ENCODE results near the gene CACNA2D3. TPM values are rescaled to one million over a fixed set of nuclear protein-coding genes. Genes with fewer than 3 reads are reported as not detected.

The CACNA2D3 gene
- total RNA-seq, 1 donor from 2014 or later = not detected

GRCh38 chr3:54681706-54682105 is 559.4 kb downstream of the CACNA2D3 start:
- H3K4me1 Mint-ChIP-seq (ENCODE audit: low read depth) = no peaks in the 10 kb centered on the region
- no peak for TF ChIP-seq CTCF (IDR thresholded peaks at IDR 0.05)
- H3K36me3 Mint-ChIP-seq (ENCODE audit: low read depth) = no peaks in the 10 kb centered on the region
- no peak overlapping the region for H3K4me3 Mint-ChIP-seq (ENCODE audit: unreplicated experiment)
- H3K27me3 Mint-ChIP-seq (ENCODE audit: low read depth) = peaks cover 1% of the 10 kb centered on the region
- DNase-seq (ENCODE audit: low spot score) = no peak
- no peak overlapping the region for H3K27ac Mint-ChIP-seq (ENCODE audit: unreplicated experiment)
- peaks cover 17% of the 10 kb centered on the region for H3K9me3 Mint-ChIP-seq (ENCODE audit: low read depth)

GRCh38 chr3:54685213-54685612 is 562.9 kb downstream of the CACNA2D3 start:
- no peak for DNase-seq (ENCODE audit: low spot score)
- H3K27ac Mint-ChIP-seq (ENCODE audit: unreplicated experiment) = no peak overlapping the region
- TF ChIP-seq CTCF (IDR thresholded peaks at IDR 0.05) = no peak
- no peaks in the 10 kb centered on the region for H3K36me3 Mint-ChIP-seq (ENCODE audit: low read depth)
- H3K4me3 Mint-ChIP-seq (ENCODE audit: unreplicated experiment) = no peak overlapping the region
- no peaks in the 10 kb centered on the region for H3K27me3 Mint-ChIP-seq (ENCODE audit: low read depth)
- no peaks in the 10 kb centered on the region for H3K4me1 Mint-ChIP-seq (ENCODE audit: low read depth)
- H3K9me3 Mint-ChIP-seq (ENCODE audit: low read depth) = peaks cover 11% of the 10 kb centered on the region

GRCh38 chr3:54691289-54691771 is 569.0 kb downstream of the CACNA2D3 start:
- peaks cover 3% of the 10 kb centered on the region for H3K27me3 Mint-ChIP-seq (ENCODE audit: low read depth)
- H3K36me3 Mint-ChIP-seq (ENCODE audit: low read depth) = no peaks in the 10 kb centered on the region
- H3K4me3 Mint-ChIP-seq (ENCODE audit: unreplicated experiment) = no peak overlapping the region
- H3K4me1 Mint-ChIP-seq (ENCODE audit: low read depth) = no peaks in the 10 kb centered on the region
- no peak overlapping the region for H3K27ac Mint-ChIP-seq (ENCODE audit: unreplicated experiment)
- no peak for TF ChIP-seq CTCF (IDR thresholded peaks at IDR 0.05)
- H3K9me3 Mint-ChIP-seq (ENCODE audit: low read depth) = no peaks in the 10 kb centered on the region
- no peak for DNase-seq (ENCODE audit: low spot score)

- no peak for TF ChIP-seq CTCF (IDR thresholded peaks at IDR 0.05)
- Mint-ChIP-seq H3K9me3 (ENCODE audit: low read depth) (no peaks in the 10 kb centered on the region), H3K4me1 (ENCODE audit: low read depth) (no peaks in the 10 kb centered on the region), H3K36me3 (ENCODE audit: low read depth) (no peaks in the 10 kb centered on the region), H3K4me3 (ENCODE audit: unreplicated experiment) (no peak overlapping the region), H3K27ac (ENCODE audit: unreplicated experiment) (no peak overlapping the region), H3K27me3 (ENCODE audit: low read depth) (peaks cover 15% of the 10 kb centered on the region)
- no peak for DNase-seq (ENCODE audit: low spot score)
Observed at GRCh38 chr3:54696313-54696712, 574.0 kb downstream of the CACNA2D3 start.

- H3K27me3 Mint-ChIP-seq (ENCODE audit: low read depth) = peaks cover 15% of the 10 kb centered on the region
- H3K4me3 Mint-ChIP-seq (ENCODE audit: unreplicated experiment) = no peak overlapping the region
- TF ChIP-seq CTCF (IDR thresholded peaks at IDR 0.05) = no peak
- H3K27ac Mint-ChIP-seq (ENCODE audit: unreplicated experiment) = no peak overlapping the region
- no peaks in the 10 kb centered on the region for H3K9me3 Mint-ChIP-seq (ENCODE audit: low read depth)
- H3K36me3 Mint-ChIP-seq (ENCODE audit: low read depth) = no peaks in the 10 kb centered on the region
- no peaks in the 10 kb centered on the region for H3K4me1 Mint-ChIP-seq (ENCODE audit: low read depth)
- no peak for DNase-seq (ENCODE audit: low spot score)
Observed at GRCh38 chr3:54698054-54698453, 575.7 kb downstream of the CACNA2D3 start.

Measured in chondrocyte (in vitro differentiated cells).